ENCODE measurements around the gene HMCN2.

HMCN2 gene

GRCh38 chr9:130407916-130408663 lies 142.5 kb downstream of the HMCN2 start:
- no peak for TF ChIP-seq CTCF (IDR thresholded peaks at IDR 0.05)
- TF ChIP-seq ZFX (IDR thresholded peaks at IDR 0.05; ENCODE audit: borderline replicate concordance): no peak
- no peak overlapping the region for H3K27ac ChIP-seq

- no peak for TF ChIP-seq CTCF (IDR thresholded peaks at IDR 0.05)
- no peak for TF ChIP-seq ZFX (IDR thresholded peaks at IDR 0.05; ENCODE audit: borderline replicate concordance)
- no peak overlapping the region for H3K27ac ChIP-seq
Observed at GRCh38 chr9:130408669-130409068, 143.1 kb downstream of the HMCN2 start.

- TF ChIP-seq CTCF (IDR thresholded peaks at IDR 0.05) (no peak), ZFX (IDR thresholded peaks at IDR 0.05; ENCODE audit: borderline replicate concordance) (no peak)
- no peak overlapping the region for H3K27ac ChIP-seq
Observed at GRCh38 chr9:130409246-130409645, 143.7 kb downstream of the HMCN2 start.

GRCh38 chr9:130410443-130410842 lies 144.9 kb downstream of the HMCN2 start:
- no peak overlapping the region for H3K27ac ChIP-seq
- TF ChIP-seq ZFX (IDR thresholded peaks at IDR 0.05; ENCODE audit: borderline replicate concordance) (no peak), CTCF (IDR thresholded peaks at IDR 0.05) (no peak)

- H3K27ac ChIP-seq: no peak overlapping the region
- TF ChIP-seq ZFX (IDR thresholded peaks at IDR 0.05; ENCODE audit: borderline replicate concordance): no peak
- TF ChIP-seq CTCF (IDR thresholded peaks at IDR 0.05): no peak
Observed at GRCh38 chr9:130411566-130411915, 146.0 kb downstream of the HMCN2 start.

GRCh38 chr9:130414081-130414731 lies 148.6 kb downstream of the HMCN2 start:
- no peak overlapping the region for H3K27ac ChIP-seq
- TF ChIP-seq CTCF (IDR thresholded peaks at IDR 0.05) (no peak), ZFX (IDR thresholded peaks at IDR 0.05; ENCODE audit: borderline replicate concordance) (no peak)

Measured in 22Rv1 (cell line).